Fibroblast of skin of abdomen (primary cell): ENCODE data around the gene AQP6.
"Not testable (repeated sequence)": the region's sequence is repeated elsewhere in the genome, so short reads cannot be mapped to it uniquely, and the experiment has no call there.

ENCODE experiments used
- DNase-seq: peaks from one replicate; pipeline ENCODE4 v3.0.0-alpha.2; 2013

The AQP6 gene

GRCh38 chr12:49970658-49971057 is 2.1 kb upstream of the AQP6 start:
- no peak for DNase-seq

GRCh38 chr12:49971141-49971540 is 1.6 kb upstream of the AQP6 start:
- no peak for DNase-seq

- DNase-seq = no peak
Observed at GRCh38 chr12:49972129-49972528, 618 bp upstream of the AQP6 start.

- DNase-seq = no peak
Observed at GRCh38 chr12:49973361-49973830, 649 bp downstream of the AQP6 start.

GRCh38 chr12:49974231-49974675 is 1.5 kb downstream of the AQP6 start:
- DNase-seq = peak; percentile 45

- no peak for DNase-seq
Observed at GRCh38 chr12:49974677-49975317, 2.0 kb downstream of the AQP6 start.

- no peak for DNase-seq
Observed at GRCh38 chr12:49975318-49975761, 2.6 kb downstream of the AQP6 start.

- no peak for DNase-seq
Observed at GRCh38 chr12:49976557-49976956, 3.8 kb downstream of the AQP6 start.

- DNase-seq = no peak
Observed at GRCh38 chr12:49978125-49978524, 5.4 kb downstream of the AQP6 start.

- no peak for DNase-seq
Observed at GRCh38 chr12:49979016-49979586, 6.4 kb downstream of the AQP6 start.

GRCh38 chr12:49979791-49980190 is 7.0 kb downstream of the AQP6 start:
- no peak for DNase-seq

- no peak for DNase-seq
Observed at GRCh38 chr12:49980501-49981349, 8.0 kb downstream of the AQP6 start.

GRCh38 chr12:49982246-49983087 is 9.7 kb downstream of the AQP6 start:
- DNase-seq = no peak

GRCh38 chr12:49983892-49984291 is 11.1 kb downstream of the AQP6 start:
- peak; percentile 92 for DNase-seq

GRCh38 chr12:49984476-49985359 is 12.0 kb downstream of the AQP6 start:
- DNase-seq = no peak

GRCh38 chr12:49985981-49986380 is 13.2 kb downstream of the AQP6 start:
- DNase-seq = no peak

GRCh38 chr12:49986476-49986875 is 13.7 kb downstream of the AQP6 start:
- DNase-seq = not testable (repeated sequence)

GRCh38 chr12:49987625-49988303 is 15.0 kb downstream of the AQP6 start:
- DNase-seq = no peak

- DNase-seq = not testable (repeated sequence)
Observed at GRCh38 chr12:49989400-49989799, 16.7 kb downstream of the AQP6 start.

GRCh38 chr12:49990273-49990672 is 17.5 kb downstream of the AQP6 start:
- DNase-seq = no peak

GRCh38 chr12:49998453-49998852 is 25.7 kb downstream of the AQP6 start:
- DNase-seq = no peak
